HEK293T (cell line): ENCODE data around the gene HES7.

Experiments used
- ARNT ChIP-seq: fragments of 450-650 bp; IDR thresholded peaks from 2 replicates; pipeline ENCODE4 v1.6.1; 2017; ENCODE audit warnings: mild to moderate bottlenecking
- BHLHE40 ChIP-seq: fragments of 450-650 bp; IDR thresholded peaks from 2 replicates; pipeline ENCODE4 v1.6.1; 2016; ENCODE audit warnings: mild to moderate bottlenecking, moderate library complexity, borderline replicate concordance
- ELF4 ChIP-seq: fragments of 450-650 bp; IDR thresholded peaks from 2 replicates; pipeline ENCODE4 v1.6.1; 2017; ENCODE audit warnings: antibody characterized with exemption
- L3MBTL2 ChIP-seq: fragments of 450-650 bp; conservative IDR thresholded peaks from 2 replicates; pipeline ENCODE4 v1.6.1; 2016; ENCODE audit warnings: mild to moderate bottlenecking
- LEF1 ChIP-seq: fragments of 450-650 bp; IDR thresholded peaks from 2 replicates; pipeline ENCODE4 v1.6.1; 2017; ENCODE audit warnings: mild to moderate bottlenecking, borderline replicate concordance
- NFRKB ChIP-seq: fragments of 450-650 bp; IDR thresholded peaks from 2 replicates; pipeline ENCODE4 v1.6.1; 2016; ENCODE audit warnings: mild to moderate bottlenecking, moderate library complexity
- SP1 ChIP-seq: fragments of 450-650 bp; IDR thresholded peaks from 2 replicates; pipeline ENCODE4 v1.6.1; 2017
- SUZ12 ChIP-seq: fragments of 450-650 bp; IDR thresholded peaks from 2 replicates; pipeline ENCODE4 v1.6.1; 2016; ENCODE audit warnings: mild to moderate bottlenecking

- TF ChIP-seq SUZ12 (no peak), L3MBTL2 (no peak), NFRKB (no peak), SP1 (no peak), ARNT (no peak), BHLHE40 (no peak), LEF1 (no peak), ELF4 (no peak)
These were observed 23.8 kb downstream of the HES7 start for GRCh38 chr17:8100111-8100510.
